ENCODE measurements around the gene C8A.

Gene C8A

DNA sequence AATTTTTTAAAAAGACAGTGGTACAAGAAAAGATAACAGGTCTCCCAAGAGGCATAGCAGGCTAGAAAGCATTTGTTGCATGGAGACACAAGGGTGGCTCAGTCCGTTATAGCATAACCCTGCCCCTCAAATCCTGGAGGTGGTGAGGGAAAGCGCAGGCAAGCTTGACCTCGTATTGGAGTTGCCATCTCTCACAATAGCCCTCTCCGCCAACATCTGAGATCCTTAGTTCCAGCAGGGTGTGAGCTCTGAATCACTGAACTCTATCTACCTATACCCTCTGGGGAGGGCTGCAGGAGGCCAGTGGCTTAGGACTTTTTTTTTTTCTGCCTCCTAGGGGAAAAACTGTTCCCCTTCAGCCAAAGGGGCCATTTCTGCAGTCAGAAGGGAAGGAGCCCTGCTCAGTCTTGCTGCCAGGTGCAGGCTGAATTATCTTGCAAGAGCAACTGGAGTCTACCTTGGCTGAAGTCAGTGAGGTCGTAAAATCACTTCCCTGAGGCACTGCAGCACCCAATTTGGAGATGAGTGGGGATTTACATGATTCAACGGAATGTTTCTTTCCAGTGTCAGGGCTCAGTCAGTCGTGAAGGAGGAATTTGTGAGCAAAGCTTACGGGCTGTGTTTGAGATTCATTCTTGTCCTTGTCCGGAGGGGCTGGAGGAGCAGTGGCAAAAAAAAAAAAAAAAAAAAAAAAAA, 17.2 kb upstream of the C8A start:
- DNase-seq (ENCODE audit: low read depth in 2 of 2): no peak

DNA sequence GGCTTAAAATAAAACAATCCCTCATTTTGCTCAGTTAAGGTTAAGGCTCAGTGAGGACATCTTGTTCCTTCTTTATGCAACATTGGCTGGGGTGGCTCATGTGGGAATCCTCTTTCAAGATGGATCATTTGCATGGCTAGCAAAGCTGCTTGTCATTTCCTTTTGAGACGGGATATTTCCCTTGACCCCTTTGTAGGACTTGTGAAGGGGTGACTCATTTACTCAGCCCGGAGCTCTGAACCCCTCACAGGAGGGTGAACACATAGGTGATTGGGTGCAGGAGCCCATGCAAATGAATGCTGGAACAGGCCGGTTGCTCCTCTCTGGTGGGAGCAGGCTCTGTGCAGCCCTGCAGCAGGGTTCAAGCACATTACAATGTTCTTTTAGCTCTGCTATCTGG, 15.8 kb upstream of the C8A start:
- DNase-seq (ENCODE audit: low read depth in 2 of 2): no peak

DNA sequence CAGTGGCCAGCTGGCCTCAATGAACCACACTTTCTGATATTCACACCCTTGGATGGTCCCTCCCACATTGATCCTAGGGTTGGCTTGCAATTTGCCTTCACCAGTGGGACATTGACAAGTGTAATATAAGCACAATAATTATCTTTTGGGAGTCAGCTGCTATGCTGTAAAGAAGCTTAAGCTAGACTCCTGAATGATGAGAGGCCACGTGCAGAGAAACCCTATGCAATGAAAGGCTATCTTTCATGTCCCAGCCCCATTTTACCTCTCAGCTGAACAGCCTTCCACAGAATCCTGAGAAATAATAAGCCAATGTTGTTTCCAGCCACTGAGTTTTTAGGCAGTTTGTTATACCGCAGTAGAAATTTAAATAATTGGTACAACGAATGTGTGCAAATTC, 11.1 kb upstream of the C8A start:
- no peak for DNase-seq (ENCODE audit: low read depth in 2 of 2)

DNA sequence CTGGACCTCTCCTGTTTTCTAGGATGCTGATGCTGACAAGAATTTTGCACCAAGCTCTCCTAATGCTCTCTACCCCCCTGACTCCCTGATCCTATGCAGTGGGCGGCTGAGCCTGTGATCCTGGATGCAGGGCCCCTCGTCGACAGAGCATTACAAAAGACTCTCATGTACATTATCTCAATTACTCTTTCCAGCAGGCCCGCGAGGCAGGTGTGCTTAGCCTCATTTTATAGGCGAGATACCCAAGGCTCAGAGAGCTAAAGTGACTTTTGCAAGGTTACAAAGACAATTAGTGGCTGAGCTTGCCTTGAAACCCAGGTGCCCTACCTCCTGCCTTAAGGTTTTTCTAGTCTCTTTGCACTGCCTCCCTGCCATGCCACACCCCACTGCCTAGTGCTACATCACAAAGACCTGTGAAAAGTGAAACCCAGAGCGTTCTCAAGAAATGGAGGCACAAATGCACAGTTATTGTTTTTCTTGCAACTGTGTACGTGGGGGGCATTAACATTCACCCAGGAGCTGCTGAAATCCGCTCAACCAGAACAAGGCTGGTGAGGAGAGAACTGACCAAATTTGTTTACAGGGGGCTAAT, 10.0 kb upstream of the C8A start:
- DNase-seq (ENCODE audit: low read depth in 2 of 2): no peak

DNA sequence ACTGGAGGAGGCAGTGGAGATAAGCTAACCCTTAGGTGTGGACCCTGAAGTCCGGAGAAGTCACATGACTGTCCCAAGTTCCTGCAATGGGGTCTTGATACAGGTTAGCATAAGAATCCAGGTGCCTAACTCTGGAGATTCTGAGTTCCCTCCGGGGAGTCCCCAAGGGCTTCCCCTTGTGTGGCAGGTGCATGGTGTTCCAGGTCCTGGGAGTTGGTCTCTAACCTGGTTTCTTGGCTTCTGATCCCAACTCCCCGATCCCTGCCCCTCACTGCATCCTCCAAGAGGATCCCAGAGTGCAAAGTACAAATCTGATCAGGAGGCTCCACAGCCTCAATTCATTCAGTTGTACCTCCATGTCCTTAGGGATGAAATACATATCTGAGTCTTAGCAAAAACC, 9.3 kb upstream of the C8A start:
- no peak for DNase-seq (ENCODE audit: low read depth in 2 of 2)

DNA sequence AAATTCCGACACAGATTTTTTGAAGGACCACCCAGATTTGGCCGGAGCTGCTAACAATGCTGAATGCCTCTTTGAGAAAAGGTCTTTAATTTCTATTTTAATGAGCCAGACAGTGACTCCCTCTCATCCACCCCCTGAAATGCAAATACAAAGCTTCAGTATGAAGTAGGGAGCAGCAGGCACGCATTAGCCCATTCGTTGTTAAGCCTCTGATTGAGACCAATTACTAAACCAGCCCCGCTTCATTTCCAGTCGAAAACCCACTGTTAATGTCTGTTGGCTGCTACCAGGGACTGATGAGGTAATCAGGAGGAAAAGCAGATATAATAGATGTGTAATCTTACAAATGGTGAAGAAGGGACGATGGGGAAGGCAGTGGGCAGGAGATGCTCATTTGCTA, 4.8 kb upstream of the C8A start:
- DNase-seq (ENCODE audit: low read depth in 2 of 2): no peak

DNA sequence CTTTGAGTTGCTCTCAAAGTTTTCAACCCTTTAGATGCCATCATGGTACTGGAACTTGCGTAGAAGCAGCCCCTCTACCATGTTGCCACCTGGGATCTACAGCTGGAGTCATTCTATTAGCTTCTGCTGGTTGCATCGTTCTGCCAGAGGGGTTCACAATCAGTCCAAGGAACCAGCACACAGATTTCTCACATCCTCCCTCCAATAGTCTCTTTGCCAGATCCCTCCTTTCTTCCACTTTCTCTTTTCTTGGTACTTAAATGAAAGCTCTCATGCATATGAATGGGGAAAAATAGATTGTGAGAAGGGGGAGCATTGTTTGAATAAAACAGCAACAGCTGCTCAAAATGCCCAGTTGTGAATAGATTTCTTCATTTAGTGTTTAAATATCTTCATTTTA, 4.2 kb upstream of the C8A start:
- DNase-seq (ENCODE audit: low read depth in 2 of 2): no peak

DNA sequence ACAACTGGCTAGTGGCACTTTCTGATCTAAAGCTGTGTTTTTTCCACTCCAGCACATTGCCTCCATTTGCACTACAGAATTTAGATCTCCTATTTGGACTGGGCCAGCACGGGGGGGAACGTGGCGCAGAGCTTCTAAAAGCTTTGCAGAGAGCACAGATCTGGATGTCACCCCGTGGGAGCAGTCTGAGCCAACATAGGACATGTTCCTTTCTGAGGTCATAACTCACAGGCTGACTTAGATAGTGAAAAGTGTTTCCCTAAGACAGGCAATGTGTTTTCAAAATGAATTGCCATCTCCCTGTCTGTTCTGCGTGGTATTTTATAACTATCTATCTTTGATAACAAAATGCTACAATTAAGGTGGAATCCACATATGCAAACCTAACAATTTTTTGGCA, 3.7 kb upstream of the C8A start:
- no peak for DNase-seq (ENCODE audit: low read depth in 2 of 2)

DNA sequence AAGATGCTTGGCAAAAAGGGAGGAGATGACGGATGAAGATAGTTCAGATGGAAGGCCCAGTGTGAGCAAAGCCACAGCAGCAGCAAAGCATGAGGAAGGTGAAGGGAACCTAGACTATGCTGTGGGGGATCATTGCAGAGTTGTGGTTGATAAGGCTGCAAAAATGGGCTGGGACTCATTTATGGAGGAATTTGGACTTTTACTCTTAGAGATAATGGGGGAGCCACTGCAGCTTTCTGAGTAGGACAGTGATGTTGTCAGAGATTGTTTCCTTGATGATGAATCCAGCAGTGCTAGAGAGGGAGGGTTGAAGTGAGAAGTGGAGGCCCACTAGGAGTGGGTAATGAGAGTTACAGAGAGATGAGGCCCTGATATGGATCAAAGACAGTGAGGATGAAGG, 2.1 kb upstream of the C8A start:
- DNase-seq (ENCODE audit: low read depth in 2 of 2): no peak

DNA sequence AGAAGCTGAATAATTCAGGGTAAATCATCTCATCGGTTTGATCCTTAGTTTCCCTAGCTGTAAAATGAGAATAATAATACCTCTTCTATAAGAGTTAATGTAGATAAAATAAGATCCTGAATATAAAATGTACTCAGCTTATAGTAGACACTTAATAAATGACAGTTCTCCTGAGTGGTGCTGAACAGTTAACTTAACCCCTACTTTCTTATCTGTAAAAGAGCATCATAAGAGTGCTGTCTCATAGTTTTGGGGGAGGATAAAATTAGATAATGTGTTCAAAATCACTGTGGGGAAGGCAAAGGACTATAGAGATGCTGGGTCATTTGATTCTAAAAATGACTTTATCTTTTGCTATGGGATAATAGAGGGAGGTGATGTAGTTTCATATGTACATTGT, 593 bp downstream of the C8A start:
- no peak for DNase-seq (ENCODE audit: low read depth in 2 of 2)

DNA sequence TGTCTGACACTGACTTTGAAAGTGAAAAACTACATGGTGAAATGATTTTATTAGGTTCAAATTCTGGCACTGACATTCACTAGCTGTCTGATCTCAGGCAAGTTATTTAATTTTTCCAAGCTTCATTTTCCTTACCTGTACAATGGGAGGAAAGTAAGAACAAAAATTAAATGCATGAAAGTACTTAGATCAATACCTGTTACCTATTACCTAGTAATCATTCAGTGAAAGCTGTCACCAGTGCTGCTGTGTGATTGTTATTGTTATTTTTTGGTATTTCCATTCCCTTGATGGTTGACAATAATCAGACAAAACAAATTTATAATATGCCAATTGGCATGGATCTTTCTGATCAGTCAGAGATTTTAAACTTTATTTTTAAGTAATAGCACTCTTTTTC, 1.6 kb downstream of the C8A start:
- no peak for DNase-seq (ENCODE audit: low read depth in 2 of 2)

DNA sequence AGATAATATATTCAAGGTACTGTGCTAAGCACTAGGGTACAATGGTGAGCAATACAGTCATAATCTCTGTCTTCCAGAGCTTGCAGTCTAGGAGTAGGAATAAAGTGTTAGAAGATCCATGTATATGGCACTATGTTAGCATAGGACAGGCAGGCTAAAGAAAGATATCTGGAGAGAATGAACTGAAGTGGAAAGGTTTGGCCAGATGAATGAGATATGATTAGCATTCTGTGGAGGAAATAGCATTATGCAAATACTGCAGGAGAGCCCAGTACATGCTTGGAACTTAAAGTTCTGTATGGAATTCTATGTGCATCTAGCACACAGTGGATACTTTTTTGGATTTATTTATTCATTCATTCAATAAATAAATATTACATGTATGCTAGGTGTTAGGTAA, 4.7 kb downstream of the C8A start:
- DNase-seq (ENCODE audit: low read depth in 2 of 2): no peak

DNA sequence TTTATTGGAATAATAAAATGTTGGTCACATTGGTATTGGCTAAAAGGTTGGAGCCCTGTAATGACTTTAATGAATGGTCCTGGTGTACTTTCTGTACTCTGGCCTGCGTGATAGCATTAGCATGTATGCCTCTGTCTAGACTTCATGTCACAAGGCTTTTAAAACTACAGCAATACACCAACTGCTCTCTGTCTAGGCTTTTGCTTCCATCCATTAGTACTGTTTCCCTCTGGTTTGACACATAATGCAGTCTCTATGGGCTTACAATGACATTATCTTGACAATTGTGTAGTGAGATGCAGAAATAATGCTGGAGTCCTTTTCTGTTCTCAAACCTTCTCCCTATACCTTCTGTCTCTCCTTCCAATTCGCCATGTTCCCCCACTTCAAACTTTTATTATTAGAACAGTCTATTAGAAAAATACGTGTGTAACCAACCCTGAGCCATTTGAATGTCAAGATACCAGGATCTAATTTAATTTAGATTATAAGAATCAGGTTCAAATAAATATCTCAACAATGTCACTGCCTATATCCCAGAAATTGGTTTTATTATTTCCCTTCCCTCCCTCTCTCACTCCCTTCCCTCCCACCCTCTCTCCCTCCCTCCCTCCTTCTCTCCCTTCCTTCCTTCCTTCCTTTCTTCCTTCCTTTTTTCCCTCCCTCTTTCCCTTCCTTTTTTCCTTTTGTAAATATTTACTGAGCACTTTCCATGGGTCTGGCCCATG, 8.8 kb downstream of the C8A start:
- no peak for DNase-seq (ENCODE audit: low read depth in 2 of 2)

DNA sequence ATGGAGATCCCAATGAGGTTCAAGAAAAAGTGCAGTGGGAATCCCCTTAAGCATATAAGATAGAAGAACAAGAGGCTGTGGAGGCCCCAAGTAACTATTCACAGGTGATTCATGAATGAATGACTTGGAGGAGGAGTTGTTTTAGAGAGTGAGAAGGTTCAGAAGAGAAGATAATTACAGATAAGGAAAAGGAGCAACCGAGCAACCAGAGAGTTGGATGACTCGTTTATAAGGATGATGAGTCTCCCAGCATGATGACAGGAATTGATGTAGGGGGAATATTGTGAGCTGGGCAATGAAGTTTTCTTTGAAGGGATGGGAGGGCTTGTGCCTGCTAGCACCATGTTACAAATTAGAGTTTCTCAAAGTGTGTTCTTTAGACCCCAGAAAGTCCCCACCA, 9.8 kb downstream of the C8A start:
- DNase-seq (ENCODE audit: low read depth in 2 of 2): no peak

DNA sequence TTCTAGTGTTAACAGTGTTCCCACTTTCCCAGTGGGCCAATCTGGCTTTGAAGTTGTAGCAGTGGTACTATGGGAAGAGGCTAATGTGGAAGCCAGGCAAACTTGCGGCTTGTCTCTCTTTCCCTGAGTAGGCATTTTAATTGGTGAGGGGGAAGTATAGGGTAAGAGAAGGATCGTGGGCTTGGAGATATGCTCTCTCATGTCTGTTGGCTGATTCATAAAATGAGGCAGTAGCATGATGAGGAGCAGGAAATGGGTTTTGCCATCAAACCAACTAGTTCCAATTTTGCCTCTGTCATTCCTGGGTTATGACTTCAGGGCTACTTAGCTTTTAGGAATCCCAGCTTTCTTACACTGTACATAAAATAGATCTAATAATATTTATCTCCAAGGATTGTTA, 12.1 kb downstream of the C8A start:
- DNase-seq (ENCODE audit: low read depth in 2 of 2): no peak

DNA sequence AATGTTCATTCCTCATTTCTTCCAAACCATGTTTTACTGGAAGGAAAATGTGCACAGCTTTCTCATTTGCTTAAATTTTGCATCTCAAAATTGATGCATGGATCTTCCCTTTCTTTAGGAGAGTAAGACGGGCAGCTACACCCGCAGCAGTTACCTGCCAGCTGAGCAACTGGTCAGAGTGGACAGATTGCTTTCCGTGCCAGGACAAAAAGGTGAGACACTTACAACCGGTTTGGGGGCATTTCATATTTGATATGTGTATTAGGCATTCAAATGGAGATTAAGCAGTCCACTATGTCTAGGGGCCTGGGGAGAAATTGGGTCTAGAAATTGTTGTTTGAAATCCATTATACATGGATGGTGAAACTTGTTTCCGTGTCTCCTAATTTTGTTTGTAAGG, 12.9 kb downstream of the C8A start:
- DNase-seq (ENCODE audit: low read depth in 2 of 2): no peak

DNA sequence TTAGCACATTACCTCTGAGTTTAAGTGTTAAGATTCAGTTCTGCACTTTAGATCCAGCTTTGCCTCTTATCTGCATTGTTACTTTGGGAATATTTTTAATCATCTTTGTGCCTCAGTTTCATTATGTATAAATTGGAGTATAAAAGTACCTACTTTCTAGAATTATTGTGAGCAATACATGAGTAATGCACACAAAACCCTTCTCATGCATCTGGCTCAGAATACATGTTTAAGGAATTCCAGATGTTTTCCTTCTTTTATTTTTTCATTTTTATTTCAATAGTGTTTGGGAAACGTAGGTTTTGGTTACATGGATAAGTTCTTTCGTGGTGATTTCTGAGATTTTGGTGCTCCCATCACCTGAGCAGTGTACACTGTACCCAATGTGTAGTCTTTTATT, 14.2 kb downstream of the C8A start:
- no peak for DNase-seq (ENCODE audit: low read depth in 2 of 2)

DNA sequence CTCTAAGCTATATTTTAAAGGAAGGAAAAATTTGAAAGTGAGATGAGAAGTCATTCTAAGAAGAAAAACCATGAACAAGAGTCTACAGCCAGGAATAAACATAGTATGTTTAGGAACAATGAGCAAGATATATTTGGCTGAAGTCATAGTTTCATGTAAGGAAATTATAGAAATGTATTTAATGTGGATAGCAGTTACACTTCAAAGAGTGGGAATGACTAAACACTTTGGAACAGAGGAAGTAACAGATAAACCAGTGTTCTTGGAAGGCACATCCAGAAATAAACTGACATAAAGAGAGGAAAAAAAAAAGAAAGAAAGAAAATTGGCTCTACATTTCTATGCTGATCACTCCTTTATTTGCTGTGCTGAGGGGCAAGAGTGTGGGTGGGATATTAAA, 18.0 kb downstream of the C8A start:
- no peak for DNase-seq (ENCODE audit: low read depth in 2 of 2)

DNA sequence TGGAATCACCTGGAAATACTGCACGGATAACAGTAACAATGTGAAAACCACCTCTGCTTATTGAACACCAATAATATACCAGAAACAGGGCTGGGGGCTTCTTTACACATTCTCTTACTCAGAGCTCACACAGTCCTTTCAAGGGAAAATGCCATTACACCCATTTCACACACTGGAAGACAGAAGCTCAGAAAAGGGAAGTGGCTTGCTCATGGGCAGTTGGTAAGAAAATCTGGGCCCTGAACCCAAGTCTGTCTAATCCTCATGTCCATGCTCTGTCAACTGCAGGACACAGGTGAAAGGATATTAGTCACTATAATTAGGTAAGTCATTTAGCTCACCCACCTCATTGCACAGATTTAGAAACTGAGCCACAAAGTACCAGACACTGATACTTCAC, 18.6 kb downstream of the C8A start:
- no peak for DNase-seq (ENCODE audit: low read depth in 2 of 2)

DNA sequence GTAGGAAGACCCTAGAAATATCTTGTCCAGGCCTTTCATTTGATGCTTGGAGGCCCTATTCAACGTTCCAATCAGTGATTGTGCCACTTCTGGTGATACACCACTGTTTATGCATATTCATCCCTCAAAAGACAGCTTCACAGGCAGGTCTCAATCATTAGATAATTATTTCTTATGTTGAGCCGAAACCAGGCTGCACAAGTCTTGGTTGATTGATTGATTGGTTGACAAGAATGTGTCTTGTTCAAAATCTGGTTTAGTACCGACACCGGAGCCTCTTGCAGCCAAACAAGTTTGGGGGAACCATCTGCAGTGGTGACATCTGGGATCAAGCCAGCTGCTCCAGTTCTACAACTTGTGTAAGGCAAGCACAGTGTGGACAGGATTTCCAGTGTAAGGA, 20.1 kb downstream of the C8A start:
- no peak for DNase-seq (ENCODE audit: low read depth in 2 of 2)

DNA sequence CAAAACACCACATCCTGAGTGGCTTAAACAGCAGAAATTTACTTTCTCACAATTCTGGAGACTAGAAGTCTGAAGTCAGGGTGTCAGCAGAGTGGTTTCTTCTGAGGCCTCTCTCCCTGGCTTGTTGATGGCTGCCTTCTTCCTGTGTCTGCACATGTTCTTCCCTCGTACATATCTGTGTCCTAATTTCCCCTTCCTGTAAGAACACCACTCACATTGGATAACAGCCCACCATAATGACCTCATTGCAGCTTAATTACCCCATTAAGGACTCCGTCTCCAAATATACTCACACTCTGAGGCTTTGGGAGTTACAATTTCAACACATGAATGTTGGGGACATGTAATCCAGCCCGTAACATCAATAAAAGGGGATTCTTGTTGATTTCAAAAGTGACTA, 23.4 kb downstream of the C8A start:
- DNase-seq (ENCODE audit: low read depth in 2 of 2): no peak

DNA sequence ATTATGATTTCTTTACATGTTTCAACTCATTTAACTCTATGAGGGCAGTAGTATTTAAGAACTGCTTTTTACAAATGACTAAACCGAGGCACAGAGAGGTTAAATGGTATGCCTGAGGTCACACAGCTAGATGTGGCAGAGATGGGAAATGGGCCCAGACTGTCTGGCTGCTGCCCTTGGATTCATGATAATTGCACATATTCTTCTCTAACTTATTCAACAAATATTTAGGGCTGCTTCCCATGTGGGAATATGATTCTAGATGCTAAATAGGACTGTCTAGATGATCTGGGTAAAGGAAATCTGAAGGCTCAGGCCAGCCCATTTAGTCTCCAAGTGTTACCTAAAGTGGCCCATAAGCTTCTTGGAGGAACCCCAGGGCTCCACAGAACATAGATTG, 26.2 kb downstream of the C8A start:
- no peak for DNase-seq (ENCODE audit: low read depth in 2 of 2)

DNA sequence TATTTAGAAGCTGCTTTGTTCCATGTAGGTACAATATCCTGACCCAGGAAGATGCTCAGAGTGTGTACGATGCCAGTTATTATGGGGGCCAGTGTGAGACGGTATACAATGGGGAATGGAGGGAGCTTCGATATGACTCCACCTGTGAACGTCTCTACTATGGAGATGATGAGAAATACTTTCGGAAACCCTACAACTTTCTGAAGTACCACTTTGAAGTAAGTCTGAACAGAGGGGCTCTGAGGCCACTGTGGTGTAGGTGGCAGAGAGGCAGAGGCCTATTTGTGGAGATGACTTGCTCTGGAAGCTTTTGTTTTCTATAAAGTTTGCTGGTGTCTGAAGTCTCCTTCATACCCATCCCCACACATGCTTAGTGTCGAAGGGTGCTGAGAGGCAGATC, 26.8 kb downstream of the C8A start:
- no peak for DNase-seq (ENCODE audit: low read depth in 2 of 2)

DNA sequence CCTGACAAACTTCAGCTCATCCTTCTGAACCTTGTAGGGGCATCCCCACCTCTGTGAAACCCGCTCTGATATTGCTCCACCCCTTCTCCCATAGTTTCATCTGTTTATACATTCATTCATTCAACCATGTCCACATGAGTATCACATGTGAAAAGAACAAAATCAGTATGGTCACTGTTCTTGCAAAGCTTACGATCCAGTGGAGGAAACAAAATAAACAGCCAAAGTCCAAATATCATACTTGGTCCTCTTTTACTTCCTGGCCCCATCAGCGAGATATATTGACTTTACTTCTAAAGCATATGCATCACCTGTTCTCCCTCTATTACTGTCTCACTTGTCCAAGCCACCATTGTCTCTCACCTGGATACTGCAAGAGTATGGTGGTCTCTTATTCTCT, 35.6 kb downstream of the C8A start:
- DNase-seq (ENCODE audit: low read depth in 2 of 2): no peak

Measured in stimulated activated CD8-positive, alpha-beta memory T cell treated with anti-CD3 and anti-CD28 coated beads, Interleukin-7, amount 100 ng/mL, for 1 hour (primary cell).